Right lobe of liver (tissue), 4 donors: ENCODE results near the gene TEX11.
"Not testable (repeated sequence)": the region's sequence is repeated elsewhere in the genome, so short reads cannot be mapped to it uniquely, and the experiment has no call there.

Experiments
- CTCF ChIP-seq, 4 donors: fragments of 200-600 bp in 3 of 4; fragments of 450-650 bp in 1 of 4; IDR thresholded peaks; one replicate each; pipeline versions ENCODE4 v1.5.1 to v1.8.0; 2016 to 2022; ENCODE audit warnings: antibody characterized with exemption in 4 of 4, mild to moderate bottlenecking in 2 of 4
- POLR2A ChIP-seq: fragments of 450-650 bp; IDR thresholded peaks from one replicate; pipeline ENCODE4 v1.6.1; 2017; ENCODE audit warnings: antibody characterized with exemption, mild to moderate bottlenecking
- donor health status: DM: no; HTN: no; CAD: no.
- donor health status: DM: no; HTN: no; CAD: no.
- donor health status: DM: no; HTN: yes; CAD: no.

- TF ChIP-seq CTCF (IDR thresholded peaks at IDR 0.05); POLR2A: not testable (repeated sequence)
Observed at GRCh38 chrX:70657546-70657945, 251.0 kb downstream of the TEX11 start.
